Natural killer cell treated with Interleukin-12 subunit alpha and Interleukin-12 subunit beta and Interleukin-15 and Interleukin-18, amount 100 ng/mL, for 72 hours (primary cell): ENCODE data around the gene NCOR2. TPM values are rescaled to one million over a fixed set of nuclear protein-coding genes. Genes with fewer than 3 reads are reported as not detected.

Experiments
- ATAC-seq, 2 donors: fragments of 150-1000 bp; cut with Tn5 transposase in 1 of 2; sonication (Bioruptor Pico), chemical (Tn5 transposase) in 1 of 2; 2 replicates each; pipeline ENCODE4 v1.10.0; 2021
- DNase-seq: peaks from one replicate; pipeline ENCODE4 v3.0.0; 2022; ENCODE audit warnings: low spot score
- H3K27ac Mint-ChIP-seq, 2 donors: 1 replicate in 1 of 2; 2 replicates in 1 of 2; pipeline ENCODE4 v1.8.0; 2022; ENCODE audit warnings: mixed read lengths in 2 of 2, mild to moderate bottlenecking in 1 of 2, moderate library complexity in 1 of 2
- H3K27me3 Mint-ChIP-seq, 2 donors: 1 replicate in 1 of 2; 2 replicates in 1 of 2; pipeline ENCODE4 v1.8.0; 2022; ENCODE audit warnings: mixed read lengths in 2 of 2
- H3K36me3 Mint-ChIP-seq: one replicate; pipeline ENCODE4 v1.8.0; 2022; ENCODE audit warnings: mixed read lengths
- H3K4me1 Mint-ChIP-seq, 2 donors: 1 replicate in 1 of 2; 2 replicates in 1 of 2; pipeline ENCODE4 v1.8.0; 2022; ENCODE audit warnings: low read depth in 2 of 2, mixed read lengths in 2 of 2, mild to moderate bottlenecking in 1 of 2
- H3K4me3 Mint-ChIP-seq: one replicate; pipeline ENCODE4 v1.8.0; 2022; ENCODE audit warnings: mixed read lengths
- H3K9me3 Mint-ChIP-seq: 2 replicates; pipeline ENCODE4 v1.8.0; 2022; ENCODE audit warnings: mixed read lengths
- total RNA-seq, 2 donors: library from RNA; stranded (reverse); gene quantifications; one replicate each; pipeline ENCODE4 v1.2.3, GENCODE V29; 2022

NCOR2 gene
- total RNA-seq: 100 to 1,000 TPM in 1 of 2 donors, 10 to 100 TPM in 1; 80.8 to 133 TPM

DNA sequence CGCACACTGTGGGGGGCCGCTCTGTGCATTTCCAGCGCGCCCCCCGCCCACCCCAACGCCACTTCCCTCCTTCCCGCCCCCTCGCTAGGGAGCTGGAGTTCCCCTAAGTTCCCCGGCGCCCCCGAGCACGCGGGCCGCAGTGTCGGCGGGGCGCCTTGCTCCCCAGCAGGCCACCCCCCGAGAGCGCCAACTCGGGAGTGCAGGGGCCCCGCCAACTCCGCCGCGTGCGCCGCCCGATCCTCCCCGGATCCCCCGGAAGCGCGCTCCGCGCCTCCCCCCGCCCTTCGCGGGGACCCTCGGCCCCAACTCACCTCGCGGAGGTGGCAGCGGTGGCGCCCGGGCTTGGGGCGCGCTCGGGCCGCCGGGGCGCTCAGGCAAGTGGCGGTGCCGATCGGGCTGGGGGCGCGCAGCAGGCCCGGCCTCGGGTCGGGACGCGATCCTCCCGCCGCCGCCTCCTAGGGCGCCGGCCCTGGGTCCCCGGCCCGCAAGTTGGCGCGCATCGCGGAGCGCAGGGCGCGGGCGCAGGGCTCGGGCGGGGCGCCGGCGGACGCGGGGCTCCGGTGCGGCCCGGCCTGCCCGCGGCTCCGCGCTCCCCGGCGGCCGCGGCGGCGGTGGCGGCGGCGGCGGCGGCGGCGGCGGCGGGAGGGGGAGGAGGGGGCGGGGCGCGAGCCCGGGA lies at the start of gene NCOR2:
Gene NCOR2 (minus strand): TSS at position 616 of the 676 bp plus-strand sequence. CDS start 72,361 bp downstream, outside the sequence.
- ATAC-seq (peak; percentile 58 to 61), DNase-seq (no peak)
- H3K9me3 Mint-ChIP-seq: no peaks in the 10 kb centered on the region
- H3K36me3 Mint-ChIP-seq: no peaks in the 10 kb centered on the region
- H3K27ac Mint-ChIP-seq: no peak within 1 kb of the TSS
- peaks cover 0 to 13% of the 10 kb centered on the region in 2 donors for H3K4me1 Mint-ChIP-seq
- peak within 1 kb of the TSS; percentile 84 for H3K4me3 Mint-ChIP-seq
- H3K27me3 Mint-ChIP-seq: no peaks in the 10 kb centered on the region

DNA sequence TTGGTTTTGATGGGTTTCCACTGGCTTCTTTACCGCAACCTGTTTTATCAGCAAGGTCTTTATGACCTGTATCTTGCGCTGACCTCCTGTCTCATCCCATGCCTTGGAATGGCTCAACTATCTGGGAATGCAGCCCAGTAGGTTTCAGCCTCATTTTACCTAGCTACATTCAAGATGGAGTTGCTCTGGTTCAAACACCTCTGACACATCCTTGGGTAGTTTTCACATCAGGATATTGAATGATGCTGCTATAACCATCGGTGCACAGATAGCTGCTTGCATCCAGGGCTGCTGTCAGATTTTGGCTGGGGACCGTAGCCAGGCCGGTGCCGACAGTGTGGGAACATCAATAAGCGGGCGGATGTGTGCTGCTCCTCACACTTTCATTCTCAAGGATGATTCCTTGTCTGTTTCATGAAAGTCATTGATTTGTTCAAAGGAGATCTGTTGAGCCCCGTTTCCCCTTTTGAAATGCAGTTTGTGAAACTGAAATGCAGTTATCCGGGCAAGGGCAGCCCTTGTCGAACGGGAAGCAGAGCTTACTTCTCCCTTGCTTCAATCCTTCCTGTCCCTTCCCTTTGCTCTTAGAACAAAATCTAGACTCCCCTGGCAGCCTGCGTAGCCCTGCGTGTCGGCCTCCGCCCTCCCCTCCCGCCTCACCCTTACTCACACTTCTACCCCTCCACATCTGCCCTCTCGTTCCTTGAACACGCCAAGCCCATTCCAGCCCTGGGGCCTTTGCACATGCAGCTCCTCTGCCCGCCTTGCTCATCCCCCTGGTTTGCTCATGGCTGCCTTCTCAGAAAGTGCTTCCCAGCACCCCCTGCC lies 49.2 kb upstream of the NCOR2 start:
- Mint-ChIP-seq H3K9me3 (no peaks in the 10 kb centered on the region), H3K4me1 (peaks cover 4 to 5% of the 10 kb centered on the region in 2 donors), H3K27me3 (peaks cover 12 to 22% of the 10 kb centered on the region in 2 donors), H3K4me3 (no peak overlapping the region), H3K27ac (no peak overlapping the region), H3K36me3 (no peaks in the 10 kb centered on the region)
- DNase-seq (no peak), ATAC-seq (peak in 1 of 2 donors; percentile 17)

DNA sequence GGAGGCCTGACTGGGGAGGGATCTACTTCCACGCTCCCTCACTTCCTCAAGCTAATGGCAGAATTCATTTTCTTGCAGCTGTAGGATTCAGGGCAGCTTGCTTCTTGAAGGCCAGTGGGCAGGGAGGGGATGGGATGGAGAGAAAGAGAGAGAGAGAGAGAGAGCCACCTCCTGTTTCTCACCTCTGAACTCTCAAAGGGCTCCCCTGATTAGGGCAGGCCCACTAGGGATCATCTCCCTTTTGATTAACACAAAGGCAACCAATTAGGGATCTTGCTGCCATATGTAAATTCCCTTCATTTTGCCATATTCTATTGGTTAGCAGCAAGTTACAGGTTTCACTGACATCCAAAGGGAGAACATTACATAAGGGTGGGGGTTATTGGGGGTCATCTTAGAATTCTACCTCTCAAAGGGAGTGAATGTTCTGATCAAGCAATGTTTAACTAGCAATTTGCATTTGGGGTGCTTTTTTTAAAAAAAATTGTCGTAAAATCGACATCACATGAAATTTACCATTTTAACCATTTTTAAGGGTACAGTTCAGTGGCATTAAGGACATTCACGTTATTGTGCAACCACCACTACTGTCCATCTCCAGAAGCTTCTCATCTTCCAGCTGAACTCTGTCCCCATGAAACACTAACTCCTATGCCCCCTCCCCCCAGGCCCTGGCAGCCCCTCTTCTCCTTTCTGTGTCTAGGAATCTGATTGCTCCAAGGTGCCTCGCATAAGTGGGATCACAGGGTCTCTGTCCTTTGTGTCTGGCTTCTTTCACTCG lies 47.3 kb upstream of the NCOR2 start:
- ATAC-seq (no peak), DNase-seq (no peak)
- Mint-ChIP-seq H3K4me3 (no peak overlapping the region), H3K9me3 (no peaks in the 10 kb centered on the region), H3K27me3 (peaks cover 12 to 22% of the 10 kb centered on the region in 2 donors), H3K4me1 (peaks cover 4 to 5% of the 10 kb centered on the region in 2 donors), H3K27ac (no peak overlapping the region), H3K36me3 (no peaks in the 10 kb centered on the region)

DNA sequence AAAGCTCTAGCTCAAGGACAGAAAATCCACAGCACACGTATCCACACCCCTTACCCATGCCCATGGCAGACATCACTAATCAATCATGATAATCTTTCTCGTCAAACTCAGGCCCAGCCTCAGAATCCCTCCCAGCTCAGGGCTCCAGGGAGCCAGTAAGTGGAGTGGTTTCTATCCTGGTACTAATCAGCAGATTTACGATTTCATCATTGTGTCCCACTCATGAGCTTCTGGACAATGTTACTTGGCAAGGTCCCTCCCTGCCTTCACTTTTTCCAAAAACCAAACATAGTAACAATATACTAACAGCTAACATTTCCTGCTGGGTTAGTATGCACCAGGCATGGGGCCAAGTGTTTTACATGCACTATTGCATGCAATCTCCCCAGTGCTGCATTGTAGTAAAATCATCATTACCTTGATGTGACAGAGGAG lies 45.8 kb upstream of the NCOR2 start:
- H3K27me3 Mint-ChIP-seq: peaks cover 18 to 25% of the 10 kb centered on the region in 2 donors
- H3K36me3 Mint-ChIP-seq: no peaks in the 10 kb centered on the region
- peaks cover 13 to 17% of the 10 kb centered on the region in 2 donors for H3K4me1 Mint-ChIP-seq
- H3K9me3 Mint-ChIP-seq: no peaks in the 10 kb centered on the region
- DNase-seq (no peak), ATAC-seq (no peak)
- H3K27ac Mint-ChIP-seq: no peak overlapping the region
- H3K4me3 Mint-ChIP-seq: no peak overlapping the region

DNA sequence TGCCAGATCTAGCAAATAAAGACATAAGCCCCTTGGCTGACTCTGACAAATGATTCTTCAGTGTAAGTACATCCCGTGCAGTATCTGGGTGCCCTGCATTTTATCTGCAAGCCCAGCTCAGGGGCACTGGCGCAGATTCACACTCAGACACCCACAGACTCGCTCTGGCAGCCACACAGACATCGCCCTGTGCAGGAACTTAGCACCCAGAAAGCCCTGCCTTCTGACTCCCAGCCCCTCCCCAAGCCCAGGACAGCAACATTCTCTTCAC lies 44.9 kb upstream of the NCOR2 start:
- peaks cover 13 to 17% of the 10 kb centered on the region in 2 donors for H3K4me1 Mint-ChIP-seq
- no peaks in the 10 kb centered on the region for H3K9me3 Mint-ChIP-seq
- ATAC-seq: no peak
- H3K27me3 Mint-ChIP-seq: peaks cover 22 to 30% of the 10 kb centered on the region in 2 donors
- no peak overlapping the region for H3K4me3 Mint-ChIP-seq
- DNase-seq: no peak
- H3K27ac Mint-ChIP-seq: peak overlapping the region in 1 of 2 donors; percentile 13
- no peaks in the 10 kb centered on the region for H3K36me3 Mint-ChIP-seq

DNA sequence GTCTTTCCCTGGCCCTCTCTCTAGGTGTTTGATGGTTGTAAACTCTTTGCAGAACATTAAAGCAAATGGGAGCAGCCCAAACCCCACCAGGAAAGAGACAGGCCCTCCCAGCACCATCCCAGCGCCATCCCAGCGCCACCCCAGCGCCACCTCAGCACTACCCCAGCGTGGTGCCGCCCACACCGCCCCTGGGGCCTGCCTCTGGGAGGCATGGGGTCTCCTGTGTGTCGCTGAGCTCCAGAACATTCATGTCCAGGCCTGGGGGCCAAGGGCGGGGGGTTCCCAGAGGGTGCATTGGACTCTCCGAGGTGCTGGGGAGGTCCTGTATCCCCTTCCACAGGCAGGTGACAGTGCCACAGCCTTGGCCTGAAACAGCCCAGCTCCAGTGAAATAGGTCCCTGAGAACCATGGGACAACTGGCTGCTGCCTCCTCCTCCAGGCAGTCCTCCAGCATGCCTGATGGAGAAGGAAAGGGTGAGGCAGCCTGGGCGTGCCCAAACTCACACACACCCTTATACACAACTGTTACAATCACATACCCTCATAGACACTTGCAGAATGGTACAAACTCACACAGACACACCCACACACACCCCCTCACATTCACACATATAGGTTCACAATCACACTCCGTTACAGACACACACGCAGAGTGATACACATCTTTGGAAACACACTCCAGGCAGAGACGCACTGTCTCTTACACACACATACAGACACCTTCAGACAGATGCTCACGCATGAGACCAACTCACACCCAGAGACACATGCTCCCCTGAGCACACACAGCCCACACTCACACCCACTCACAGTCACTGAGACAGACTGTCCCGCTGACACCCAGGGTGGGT lies 44.4 kb upstream of the NCOR2 start:
- peak overlapping the region in 1 of 2 donors; percentile 13 for H3K27ac Mint-ChIP-seq
- H3K9me3 Mint-ChIP-seq: no peaks in the 10 kb centered on the region
- H3K27me3 Mint-ChIP-seq: peaks cover 25 to 35% of the 10 kb centered on the region in 2 donors
- no peaks in the 10 kb centered on the region for H3K36me3 Mint-ChIP-seq
- no peak for ATAC-seq
- DNase-seq: no peak
- no peak overlapping the region for H3K4me3 Mint-ChIP-seq
- H3K4me1 Mint-ChIP-seq: peaks cover 13 to 17% of the 10 kb centered on the region in 2 donors

DNA sequence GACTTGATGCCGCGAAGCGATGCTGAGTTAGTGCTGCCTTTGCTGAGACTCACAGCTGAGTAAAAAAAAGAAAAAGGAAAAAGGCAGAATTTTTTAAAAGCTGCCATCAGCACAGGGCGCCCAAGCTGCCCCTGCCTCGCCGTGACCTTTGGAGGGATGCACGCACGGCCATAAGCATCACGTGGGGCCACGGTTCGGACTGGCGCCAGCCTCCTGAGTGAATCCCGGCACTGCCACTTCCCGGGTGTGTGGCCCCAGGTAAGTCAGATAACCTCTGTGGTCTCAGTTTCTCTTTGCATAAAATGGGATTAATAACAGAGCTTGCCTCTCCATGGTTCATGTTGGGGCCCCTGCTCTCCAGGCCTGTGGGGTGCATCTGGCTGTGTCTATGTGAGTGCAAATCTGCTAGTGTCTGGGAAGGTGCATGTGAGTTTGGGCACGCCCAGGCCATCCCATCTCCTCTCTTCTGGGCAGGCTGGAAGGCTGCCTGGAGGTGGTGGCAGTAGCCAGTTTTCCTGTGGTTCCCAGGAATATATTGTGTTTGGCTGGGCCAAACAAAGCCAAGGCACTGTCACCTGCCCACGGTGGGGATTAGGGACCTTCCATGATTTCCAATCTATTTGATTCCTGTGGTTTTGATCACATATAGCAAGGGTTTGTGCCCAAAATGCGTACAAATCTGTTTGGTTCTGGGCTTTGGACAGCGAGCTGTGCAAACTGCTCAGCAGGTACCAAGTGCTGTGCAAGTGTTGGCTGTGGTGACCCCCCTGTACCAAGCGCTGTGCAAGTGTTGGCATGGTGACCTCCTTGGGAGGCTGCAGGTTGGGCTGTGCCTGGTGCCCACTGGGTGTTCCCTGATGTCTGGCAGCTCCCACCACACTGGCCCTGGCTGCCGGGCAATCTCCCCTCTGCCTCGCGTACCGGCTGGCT lies 43.5 kb upstream of the NCOR2 start:
- Mint-ChIP-seq H3K27me3 (peaks cover 28 to 35% of the 10 kb centered on the region in 2 donors), H3K36me3 (no peaks in the 10 kb centered on the region), H3K4me1 (peaks cover 13 to 17% of the 10 kb centered on the region in 2 donors), H3K4me3 (no peak overlapping the region), H3K27ac (no peak overlapping the region), H3K9me3 (no peaks in the 10 kb centered on the region)
- DNase-seq: no peak
- ATAC-seq: no peak

DNA sequence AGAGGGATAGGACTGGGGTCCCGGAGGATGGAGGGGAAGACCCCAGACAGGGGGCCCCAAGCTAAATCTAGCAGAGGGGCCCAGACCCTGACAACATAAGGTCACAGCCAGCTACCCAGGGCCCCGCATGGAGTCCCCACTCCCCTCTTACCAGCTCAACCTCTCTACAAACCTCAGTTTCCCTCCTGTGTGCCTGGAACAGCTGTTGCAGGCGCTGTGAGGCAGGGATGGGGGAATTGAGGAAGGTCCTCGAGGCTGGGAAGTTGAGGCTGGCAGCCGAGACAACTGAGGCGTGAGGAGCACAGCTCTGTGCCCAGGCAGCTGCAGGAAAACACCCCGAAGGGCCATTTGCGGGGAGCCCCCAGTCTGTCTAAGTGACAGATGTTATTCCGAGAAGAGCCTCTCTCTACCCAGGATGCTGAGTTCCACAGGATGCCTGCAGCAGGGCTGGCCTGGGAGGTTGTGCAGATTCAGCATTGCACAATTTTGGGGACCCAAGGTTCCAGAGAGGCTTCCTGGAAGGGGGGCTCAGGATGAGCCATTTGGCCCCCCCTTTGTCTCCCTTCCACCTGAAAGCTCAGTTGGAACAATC lies 42.7 kb upstream of the NCOR2 start:
- H3K4me1 Mint-ChIP-seq: peaks cover 13 to 17% of the 10 kb centered on the region in 2 donors
- no peaks in the 10 kb centered on the region for H3K9me3 Mint-ChIP-seq
- DNase-seq: no peak

DNA sequence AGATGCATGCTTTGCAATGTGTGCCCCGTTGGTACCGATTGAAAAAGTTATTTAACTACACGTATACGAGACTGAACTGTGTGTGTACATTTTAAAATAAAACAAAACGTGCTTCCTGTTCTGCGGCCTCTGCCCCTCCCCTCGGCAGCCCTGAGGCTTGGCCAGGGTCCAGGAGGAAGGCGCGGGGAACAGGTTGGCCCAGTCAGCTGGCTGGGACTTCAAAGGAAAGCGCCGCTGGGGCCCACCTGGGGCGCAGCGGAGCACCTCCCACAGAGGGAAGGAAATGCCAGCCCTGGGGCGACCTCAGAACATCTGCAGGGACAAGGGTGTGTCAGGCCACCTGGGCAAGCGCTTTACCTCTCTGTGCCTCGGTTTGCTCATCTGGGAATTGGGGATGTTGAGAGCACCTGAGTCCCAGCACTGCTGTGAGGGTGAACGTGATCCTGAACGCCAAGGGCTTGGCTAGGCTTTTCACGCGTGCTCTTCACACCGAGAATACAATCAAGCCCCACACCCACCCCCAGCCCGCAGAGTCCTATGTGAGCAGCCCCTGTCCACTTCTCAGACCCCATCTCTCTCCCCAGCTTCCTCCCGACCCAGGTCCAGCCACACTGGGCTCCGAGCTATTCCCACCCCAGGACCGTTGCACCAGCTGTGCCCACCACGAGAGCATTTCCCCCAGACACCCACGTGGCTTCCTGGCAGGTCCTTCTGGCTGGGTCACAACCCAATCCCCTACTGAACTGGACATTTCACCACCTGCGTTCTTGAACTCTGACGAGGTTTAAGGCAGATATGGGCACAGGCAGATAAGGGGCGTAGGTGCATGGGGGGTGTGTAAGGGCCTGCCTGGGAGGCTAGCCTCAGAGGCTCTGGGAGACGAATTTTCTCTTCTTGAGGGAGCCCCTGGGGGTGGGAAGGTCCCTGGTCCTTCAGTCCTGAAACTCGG lies 41.9 kb upstream of the NCOR2 start:
- H3K4me1 Mint-ChIP-seq: peaks cover 13 to 17% of the 10 kb centered on the region in 2 donors
- ATAC-seq: peak; percentile 13 to 50
- peak overlapping the region; percentile 52 for H3K4me3 Mint-ChIP-seq
- DNase-seq: no peak
- H3K9me3 Mint-ChIP-seq: no peaks in the 10 kb centered on the region
- no peaks in the 10 kb centered on the region for H3K36me3 Mint-ChIP-seq
- H3K27ac Mint-ChIP-seq: no peak overlapping the region
- H3K27me3 Mint-ChIP-seq: peaks cover 35 to 44% of the 10 kb centered on the region in 2 donors

More for the DNA sequence above, 42.7 kb upstream of the NCOR2 start:
- no peak for ATAC-seq
- Mint-ChIP-seq H3K27me3 (peaks cover 30 to 41% of the 10 kb centered on the region in 2 donors), H3K27ac (no peak overlapping the region), H3K4me3 (no peak overlapping the region), H3K36me3 (no peaks in the 10 kb centered on the region)

DNA sequence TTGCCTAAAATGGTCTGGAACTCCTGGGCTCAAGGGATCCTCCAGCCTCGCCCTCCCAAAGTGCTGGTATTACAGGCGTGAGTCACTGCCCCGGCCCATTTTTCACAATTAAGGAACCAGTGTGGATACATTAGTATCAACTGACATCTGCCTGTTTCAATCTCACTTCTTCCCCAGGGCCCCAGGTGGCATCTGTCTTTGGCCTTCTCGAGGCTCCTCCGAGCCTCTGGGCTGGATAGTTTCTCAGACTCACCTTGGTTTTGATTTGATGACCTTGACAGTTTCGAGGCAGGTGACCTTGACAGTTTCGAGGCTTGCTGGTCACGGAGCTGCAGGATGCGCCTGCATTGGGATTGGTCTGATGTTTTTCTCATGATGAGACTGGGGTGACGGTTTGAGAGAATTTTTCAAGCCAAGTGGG lies 41.0 kb upstream of the NCOR2 start:
- DNase-seq: no peak
- H3K4me1 Mint-ChIP-seq: peaks cover 13 to 17% of the 10 kb centered on the region in 2 donors
- H3K27me3 Mint-ChIP-seq: peaks cover 35 to 44% of the 10 kb centered on the region in 2 donors
- H3K4me3 Mint-ChIP-seq: peak overlapping the region; percentile 52
- no peaks in the 10 kb centered on the region for H3K9me3 Mint-ChIP-seq
- H3K36me3 Mint-ChIP-seq: no peaks in the 10 kb centered on the region
- H3K27ac Mint-ChIP-seq: no peak overlapping the region
- no peak for ATAC-seq
